Large intestine (tissue), 3 donors: ENCODE measurements around the gene RGS14. TPM values are rescaled to one million over a fixed set of nuclear protein-coding genes. Genes with fewer than 3 reads are reported as not detected.
"Not testable (repeated sequence)": the region's sequence is repeated elsewhere in the genome, so short reads cannot be mapped to it uniquely, and the experiment has no call there.

Experiments used
- DNase-seq, 2 donors: peaks; one replicate each; pipeline versions ENCODE4 v3.0.0 to v3.0.0-alpha.2; 2013
- H3K27ac ChIP-seq: one replicate; pipeline ENCODE4 v1.5.1; 2013; ENCODE audit warnings: low read length
- H3K27me3 ChIP-seq: 2 replicates; pipeline ENCODE4 v1.6.1; 2013; ENCODE audit warnings: low read length; ENCODE audit not compliant: control insufficient read depth, insufficient read depth
- H3K36me3 ChIP-seq: 2 replicates; pipeline ENCODE4 v1.6.1; 2013; ENCODE audit warnings: low read length; ENCODE audit not compliant: control insufficient read depth, insufficient read depth
- H3K4me1 ChIP-seq: one replicate; pipeline ENCODE4 v1.6.1; 2013; ENCODE audit warnings: low read length; ENCODE audit not compliant: control insufficient read depth, insufficient read depth
- H3K4me3 ChIP-seq: one replicate; pipeline ENCODE4 v1.5.1; 2013; ENCODE audit warnings: low read length
- H3K9me3 ChIP-seq: one replicate; pipeline ENCODE4 v1.6.1; 2013; ENCODE audit warnings: mild to moderate bottlenecking, low read depth, low read length, moderate library complexity; ENCODE audit not compliant: control insufficient read depth
- WGBS: methylation state at CpG from one replicate; pipeline ENCODE4 v1.1.5; 2013; ENCODE audit warnings: low lambda C conversion rate; ENCODE audit not compliant: insufficient coverage; 5-methylcytosine and 5-hydroxymethylcytosine counted together
- polyA plus RNA-seq: library from polyadenylated mRNA; unstranded; fragments of 120-200 nt; gene quantifications from one replicate; pipeline ENCODE4 v1.2.1, GENCODE V29; 2013

RGS14 gene
- polyA plus RNA-seq, 1 donor, result 20.0 TPM

DNA sequence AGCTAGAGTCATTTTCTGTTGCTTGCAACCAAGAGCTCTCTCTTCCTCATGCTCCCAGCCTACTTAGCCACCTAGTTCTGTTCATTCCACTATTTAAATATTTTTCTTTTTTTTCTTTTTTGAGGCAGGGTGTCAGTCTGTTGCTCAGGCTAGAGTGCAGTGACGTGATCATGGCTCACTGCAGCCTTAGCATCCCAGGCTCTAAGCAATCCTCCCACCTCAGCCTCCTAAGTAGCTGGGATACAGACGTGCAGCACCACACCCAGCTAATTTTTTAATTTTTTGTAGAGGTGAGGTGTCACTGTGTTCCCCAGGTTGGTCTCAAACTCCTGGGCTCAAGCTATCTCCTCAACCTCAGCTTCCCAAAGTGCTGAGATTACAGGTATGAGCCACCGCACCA, 56.8 kb downstream of the RGS14 start:
- no CpG with 5 or more reads among the region's 3 CpGs for WGBS
- no peak overlapping the region for H3K4me3 ChIP-seq

GRCh38 chr5:177417081-177417480, 59.4 kb downstream of the RGS14 start:
- not testable (repeated sequence) for H3K4me1 ChIP-seq, H3K27ac ChIP-seq, H3K27me3 ChIP-seq, H3K4me3 ChIP-seq, DNase-seq, H3K36me3 ChIP-seq, H3K9me3 ChIP-seq
- no CpG with 5 or more reads among the region's 6 CpGs for WGBS

More for the DNA sequence above, 56.8 kb downstream of the RGS14 start:
- no peak for DNase-seq
- no peaks in the 10 kb centered on the region for H3K27me3 ChIP-seq
- no peaks in the 10 kb centered on the region for H3K36me3 ChIP-seq
- peaks cover 9% of the 10 kb centered on the region for H3K4me1 ChIP-seq
- H3K9me3 ChIP-seq, result no peaks in the 10 kb centered on the region
- no peak overlapping the region for H3K27ac ChIP-seq

DNA sequence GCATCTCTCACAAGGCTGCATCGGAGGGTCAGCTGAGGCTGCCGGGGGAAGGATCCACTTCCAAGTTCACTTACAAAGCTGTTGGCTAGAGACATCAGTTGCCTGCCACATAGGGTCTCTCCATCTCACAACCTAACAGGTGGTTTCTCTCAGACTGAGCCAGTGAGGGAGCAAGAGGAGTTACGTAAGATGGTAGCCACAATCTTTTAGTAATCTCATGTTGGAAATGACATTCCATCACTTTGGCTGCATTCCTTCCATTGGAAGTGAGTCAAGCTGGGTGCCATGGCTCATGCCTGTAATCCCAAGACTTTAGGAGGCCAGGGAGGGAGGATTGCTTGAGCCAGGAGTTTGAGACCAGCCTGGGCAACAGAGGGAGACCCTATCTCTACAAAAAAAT, 61.3 kb downstream of the RGS14 start:
- no peaks in the 10 kb centered on the region for H3K9me3 ChIP-seq
- DNase-seq, result no peak
- no peak overlapping the region for H3K4me3 ChIP-seq
- no peaks in the 10 kb centered on the region for H3K27me3 ChIP-seq
- no peak overlapping the region for H3K27ac ChIP-seq
- H3K36me3 ChIP-seq, result no peaks in the 10 kb centered on the region
- H3K4me1 ChIP-seq, result no peaks in the 10 kb centered on the region
- WGBS, result no CpG with 5 or more reads among the region's 3 CpGs

DNA sequence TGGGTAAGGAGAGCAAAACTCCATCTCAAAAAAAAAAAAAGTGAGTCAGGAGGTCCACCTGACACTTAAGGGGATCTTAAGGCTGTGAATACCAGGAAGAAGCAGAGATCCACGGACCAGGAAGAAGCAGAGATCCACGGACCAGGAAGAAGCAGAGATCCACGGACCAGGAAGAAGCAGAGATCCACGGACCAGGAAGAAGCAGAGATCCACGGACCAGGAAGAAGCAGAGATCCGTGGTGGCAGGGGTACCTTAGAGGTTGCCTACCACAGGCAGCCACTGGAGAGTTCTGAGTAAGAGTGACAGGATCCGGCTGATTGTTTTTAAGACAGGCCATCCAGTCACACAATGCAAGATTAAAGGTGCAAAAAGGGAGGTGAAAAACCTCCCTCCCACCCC, 62.7 kb downstream of the RGS14 start:
- not testable (repeated sequence) for H3K27ac ChIP-seq, H3K4me3 ChIP-seq, H3K9me3 ChIP-seq, H3K36me3 ChIP-seq, H3K4me1 ChIP-seq, H3K27me3 ChIP-seq, DNase-seq
- WGBS, result no CpG with 5 or more reads among the region's 7 CpGs

GRCh38 chr5:177421062-177421798, 63.5 kb downstream of the RGS14 start:
- no peaks in the 10 kb centered on the region for H3K36me3 ChIP-seq
- no peak overlapping the region for H3K4me3 ChIP-seq
- H3K9me3 ChIP-seq, result no peaks in the 10 kb centered on the region
- H3K27ac ChIP-seq, result no peak overlapping the region
- peaks cover 4% of the 10 kb centered on the region for H3K4me1 ChIP-seq
- WGBS, result no CpG with 5 or more reads among the region's 6 CpGs
- no peak for DNase-seq
- no peaks in the 10 kb centered on the region for H3K27me3 ChIP-seq

Other genes with a start within 250 kb of the RGS14 start
- gene NSD1, start 224.2 kb upstream of the RGS14 start, polyA plus RNA-seq, result 27.2 TPM
- 77.5 TPM for gene RAB24, start 54.2 kb upstream of the RGS14 start, polyA plus RNA-seq
- gene PRELID1, start 54.1 kb upstream of the RGS14 start, polyA plus RNA-seq, result 271 TPM
- gene MXD3, start 46.0 kb upstream of the RGS14 start, polyA plus RNA-seq, result 14.9 TPM
- gene LMAN2, start 6.3 kb upstream of the RGS14 start, polyA plus RNA-seq, result 161 TPM
- not detected for gene SLC34A1, start 26.5 kb downstream of the RGS14 start, polyA plus RNA-seq
- gene PFN3, start 42.7 kb downstream of the RGS14 start, polyA plus RNA-seq, result not detected
- gene F12, start 51.6 kb downstream of the RGS14 start, polyA plus RNA-seq, result 1.0 TPM
- 16.6 TPM for gene GRK6, start 68.8 kb downstream of the RGS14 start, polyA plus RNA-seq
- 1.7 TPM for gene PRR7, start 88.9 kb downstream of the RGS14 start, polyA plus RNA-seq
- 49.5 TPM for gene DBN1, start 115.7 kb downstream of the RGS14 start, polyA plus RNA-seq
- gene PDLIM7, start 139.7 kb downstream of the RGS14 start, polyA plus RNA-seq, result 118 TPM
- 4.7 TPM for gene DOK3, start 151.9 kb downstream of the RGS14 start, polyA plus RNA-seq
- gene DDX41, start 159.0 kb downstream of the RGS14 start, polyA plus RNA-seq, result 94.2 TPM
- 76.8 TPM for gene FAM193B, start 196.6 kb downstream of the RGS14 start, polyA plus RNA-seq
- gene TMED9, start 234.3 kb downstream of the RGS14 start, polyA plus RNA-seq, result 119 TPM
- gene B4GALT7, start 242.2 kb downstream of the RGS14 start, polyA plus RNA-seq, result 22.5 TPM